ENCODE data around the gene LINC00237. TPM values are rescaled to one million over a fixed set of nuclear protein-coding genes. Genes with fewer than 3 reads are reported as not detected.

LINC00237 gene
- total RNA-seq, 1 experiment from 2014 or later, result 1.5 TPM

- Histone ChIP-seq H3K4me1 (no peaks in the 10 kb centered on the region), H3K9me3 (no peaks in the 10 kb centered on the region), H3K36me3 (ENCODE audit: control insufficient read depth, insufficient read depth, low read length) (no peaks in the 10 kb centered on the region), H3K27me3 (replicated peaks; ENCODE audit: control insufficient read depth, insufficient read depth, low read length) (no peaks in the 10 kb centered on the region), H3K4me3 (ENCODE audit: low read depth, low read length) (no peak overlapping the region)
- Mint-ChIP-seq H3K4me3 (ENCODE audit: unreplicated experiment) (no peak overlapping the region), H3K9me3 (ENCODE audit: unreplicated experiment) (no peaks in the 10 kb centered on the region), H3K4me1 (ENCODE audit: low read depth, unreplicated experiment) (peaks cover 9% of the 10 kb centered on the region), H3K36me3 (ENCODE audit: insufficient read depth, unreplicated experiment) (no peaks in the 10 kb centered on the region), H3K27ac (ENCODE audit: unreplicated experiment) (no peak overlapping the region), H3K27me3 (ENCODE audit: insufficient read depth, unreplicated experiment) (no peaks in the 10 kb centered on the region)
- DNase-seq, result no peak
- intact Hi-C loops (cut with micrococcal nuclease; ENCODE audit: unreplicated experiment), result no loop called here
- ChIA-PET POLR2A (no interaction called here), CTCF (no interaction called here)
- BruUV-seq (replicated peaks), result no TSS peak
- no peak for TF ChIP-seq CTCF (IDR thresholded peaks at IDR 0.05; ENCODE audit: insufficient read depth in 1 of 2, low read depth in 1 of 2, low read length in 1 of 2, severe bottlenecking in 1 of 2, unreplicated experiment in 1 of 2)
Observed at GRCh38 chr20:21124190-21124589, 18.0 kb upstream of the LINC00237 start.

GRCh38 chr20:21118782-21119181 lies 12.6 kb upstream of the LINC00237 start:
- H3K9me3 Mint-ChIP-seq (ENCODE audit: unreplicated experiment), result no peaks in the 10 kb centered on the region
- no peak for DNase-seq
- no peaks in the 10 kb centered on the region for H3K36me3 Mint-ChIP-seq (ENCODE audit: insufficient read depth, unreplicated experiment)
- Histone ChIP-seq H3K4me1 (no peaks in the 10 kb centered on the region), H3K27me3 (replicated peaks; ENCODE audit: control insufficient read depth, insufficient read depth, low read length) (no peaks in the 10 kb centered on the region), H3K36me3 (ENCODE audit: control insufficient read depth, insufficient read depth, low read length) (no peaks in the 10 kb centered on the region), H3K4me3 (ENCODE audit: low read depth, low read length) (no peak overlapping the region), H3K9me3 (no peaks in the 10 kb centered on the region)
- ChIA-PET CTCF (no interaction called here), POLR2A (no interaction called here)
- H3K27ac Mint-ChIP-seq (ENCODE audit: unreplicated experiment), result no peak overlapping the region
- intact Hi-C loops (cut with micrococcal nuclease; ENCODE audit: unreplicated experiment), result no loop called here
- H3K4me3 Mint-ChIP-seq (ENCODE audit: unreplicated experiment), result no peak overlapping the region
- no peak for TF ChIP-seq CTCF (IDR thresholded peaks at IDR 0.05; ENCODE audit: insufficient read depth in 1 of 2, low read depth in 1 of 2, low read length in 1 of 2, severe bottlenecking in 1 of 2, unreplicated experiment in 1 of 2)
- H3K27me3 Mint-ChIP-seq (ENCODE audit: insufficient read depth, unreplicated experiment), result no peaks in the 10 kb centered on the region
- no TSS peak for BruUV-seq (replicated peaks)
- H3K4me1 Mint-ChIP-seq (ENCODE audit: low read depth, unreplicated experiment), result no peaks in the 10 kb centered on the region

GRCh38 chr20:21118138-21118537 lies 12.0 kb upstream of the LINC00237 start:
- DNase-seq, result no peak

More at GRCh38 chr20:21118138-21118537, 12.0 kb upstream of the LINC00237 start:
- CTCF ChIA-PET, result no interaction called here
- intact Hi-C loops (cut with micrococcal nuclease; ENCODE audit: unreplicated experiment), result no loop called here
- POLR2A ChIA-PET, result interaction anchor here (0.6 kb wide), 1 partner anchor 185 kb away, joined by 16 read pairs; the partner anchor contains the start of gene XRN2
- Histone ChIP-seq H3K4me3 (ENCODE audit: low read depth, low read length) (no peak overlapping the region), H3K9me3 (no peaks in the 10 kb centered on the region), H3K27me3 (replicated peaks; ENCODE audit: control insufficient read depth, insufficient read depth, low read length) (no peaks in the 10 kb centered on the region), H3K36me3 (ENCODE audit: control insufficient read depth, insufficient read depth, low read length) (no peaks in the 10 kb centered on the region), H3K4me1 (no peaks in the 10 kb centered on the region)
- H3K36me3 Mint-ChIP-seq (ENCODE audit: insufficient read depth, unreplicated experiment), result no peaks in the 10 kb centered on the region
- H3K4me1 Mint-ChIP-seq (ENCODE audit: low read depth, unreplicated experiment), result no peaks in the 10 kb centered on the region
- no peak for TF ChIP-seq CTCF (IDR thresholded peaks at IDR 0.05; ENCODE audit: insufficient read depth in 1 of 2, low read depth in 1 of 2, low read length in 1 of 2, severe bottlenecking in 1 of 2, unreplicated experiment in 1 of 2)
- no peak overlapping the region for H3K4me3 Mint-ChIP-seq (ENCODE audit: unreplicated experiment)
- no peak overlapping the region for H3K27ac Mint-ChIP-seq (ENCODE audit: unreplicated experiment)
- H3K27me3 Mint-ChIP-seq (ENCODE audit: insufficient read depth, unreplicated experiment), result no peaks in the 10 kb centered on the region
- H3K9me3 Mint-ChIP-seq (ENCODE audit: unreplicated experiment), result no peaks in the 10 kb centered on the region
- BruUV-seq (replicated peaks), result no TSS peak

All from Caco-2 (cell line).